Neural cell (in vitro differentiated cells): ENCODE data around the gene OLFML2B. TPM values are rescaled to one million over a fixed set of nuclear protein-coding genes. Genes with fewer than 3 reads are reported as not detected.

ENCODE experiments used
- H2AFZ ChIP-seq: fragments of 200-600, 300-800 bp; sonication (generic), shearing (Covaris generic); 2 replicates; pipeline ENCODE4 v1.6.0; 2014; ENCODE audit warnings: low read depth, mild to moderate bottlenecking, antibody characterized with exemption, low read length, moderate library complexity
- H3F3A ChIP-seq: fragments of 200-600 bp; shearing (Covaris generic); 2 replicates; pipeline ENCODE4 v1.6.1; 2016; ENCODE audit warnings: mild to moderate bottlenecking, moderate library complexity, mixed read lengths, antibody characterized with exemption, low read length; ENCODE audit not compliant: insufficient read depth, poor library complexity, severe bottlenecking
- H3K27ac ChIP-seq: fragments of 200-600, 300-800 bp; sonication (generic), shearing (Covaris generic); 2 replicates; pipeline ENCODE4 v1.5.1; 2014; ENCODE audit warnings: mild to moderate bottlenecking, low read length, moderate library complexity
- H3K27me3 ChIP-seq: fragments of 300-800, 200-600 bp; sonication (generic), shearing (Covaris generic); 2 replicates; pipeline ENCODE4 v1.6.0; 2014; ENCODE audit warnings: mild to moderate bottlenecking, low read depth, low read length, moderate library complexity; ENCODE audit not compliant: insufficient read depth
- H3K36me3 ChIP-seq: fragments of 300-800, 200-600 bp; sonication (generic), shearing (Covaris generic); 2 replicates; pipeline ENCODE4 v1.5.1; 2014; ENCODE audit warnings: mild to moderate bottlenecking, antibody characterized with exemption, low read length, moderate library complexity; ENCODE audit not compliant: insufficient read depth
- H3K4me2 ChIP-seq: fragments of 300-800, 200-600 bp; sonication (generic), shearing (Covaris generic); 2 replicates; pipeline ENCODE4 v1.6.0; 2014; ENCODE audit warnings: mild to moderate bottlenecking, low read length
- H3K4me3 ChIP-seq: fragments of 300-800, 200-600 bp; sonication (generic), shearing (Covaris generic); 2 replicates; pipeline ENCODE4 v1.5.1; 2014; ENCODE audit warnings: mild to moderate bottlenecking, low read length, moderate library complexity
- H3K79me2 ChIP-seq: fragments of 200-600 bp; shearing (Covaris generic); replicated peaks from 2 replicates; pipeline ENCODE4 v1.6.0; 2014; ENCODE audit warnings: mild to moderate bottlenecking, low read length, moderate library complexity; ENCODE audit not compliant: insufficient read depth
- H3K9ac ChIP-seq: fragments of 300-800, 200-600 bp; sonication (generic), shearing (Covaris generic); 2 replicates; pipeline ENCODE4 v1.6.1; 2016; ENCODE audit warnings: mild to moderate bottlenecking, low read length, mixed read lengths
- H3K9me2 ChIP-seq: fragments of 200-600 bp; shearing (Covaris generic); 2 replicates; pipeline ENCODE4 v1.6.1; 2016; ENCODE audit warnings: mild to moderate bottlenecking, low read length, mixed read lengths; ENCODE audit not compliant: insufficient read depth
- H3K9me3 ChIP-seq: fragments of 200-600, 300-800 bp; sonication (generic), shearing (Covaris generic); 2 replicates; pipeline ENCODE4 v1.6.1; 2016; ENCODE audit warnings: mild to moderate bottlenecking, mixed run types, low read length, moderate library complexity, mixed read lengths
- H4K20me1 ChIP-seq: fragments of 200-600 bp; shearing (Covaris generic); 2 replicates; pipeline ENCODE4 v1.6.1; 2016; ENCODE audit warnings: mild to moderate bottlenecking, mixed run types; ENCODE audit not compliant: insufficient read depth
- CTCF ChIP-seq: fragments of 450-650 bp; IDR thresholded peaks from 2 replicates; pipeline ENCODE4 v1.5.1; 2014; ENCODE audit warnings: antibody characterized with exemption, mild to moderate bottlenecking, moderate library complexity; ENCODE audit not compliant: poor library complexity, severe bottlenecking
- EP300 ChIP-seq: fragments of 450-650 bp; conservative IDR thresholded peaks from 2 replicates; pipeline ENCODE4 v1.6.1; 2014; ENCODE audit warnings: antibody characterized with exemption, mild to moderate bottlenecking, moderate library complexity; ENCODE audit not compliant: poor library complexity, severe bottlenecking
- EZH2 ChIP-seq: fragments of 200-600, 300-800 bp; shearing (Covaris generic), sonication (generic); IDR thresholded peaks from 2 replicates; pipeline ENCODE4 v1.6.1; 2014; ENCODE audit warnings: antibody characterized with exemption, low read length, borderline replicate concordance, mild to moderate bottlenecking; ENCODE audit not compliant: insufficient read depth, poor library complexity, severe bottlenecking
- MXI1 ChIP-seq: fragments of 450-650 bp; conservative IDR thresholded peaks from 2 replicates; pipeline ENCODE4 v1.6.1; 2014; ENCODE audit warnings: antibody characterized with exemption, mild to moderate bottlenecking; ENCODE audit not compliant: poor library complexity, severe bottlenecking
- POLR2AphosphoS5 ChIP-seq: IDR thresholded peaks from 2 replicates; pipeline ENCODE4 v1.6.1; 2012
- RAD21 ChIP-seq: fragments of 450-650 bp; conservative IDR thresholded peaks from 2 replicates; pipeline ENCODE4 v1.6.1; 2014; ENCODE audit warnings: antibody characterized with exemption, mild to moderate bottlenecking, moderate library complexity
- REST ChIP-seq: IDR thresholded peaks from 2 replicates; pipeline ENCODE4 v1.6.1; 2012; ENCODE audit warnings: borderline replicate concordance
- SMC3 ChIP-seq: fragments of 450-650 bp; conservative IDR thresholded peaks from 2 replicates; pipeline ENCODE4 v1.6.1; 2014; ENCODE audit warnings: antibody characterized with exemption, mild to moderate bottlenecking, moderate library complexity; ENCODE audit not compliant: poor library complexity
- polyA plus RNA-seq: library from polyadenylated mRNA; depleted of rRNA; stranded (reverse); fragments of >200 nt; gene quantifications from 2 replicates; pipeline ENCODE4 v1.2.3, GENCODE V29; 2014

Gene OLFML2B
- polyA plus RNA-seq, 1 donor from 2014 or later = 0.78 TPM

GRCh38 chr1:161946071-161946987, 77.3 kb downstream of the OLFML2B start:
- Histone ChIP-seq H3K27me3 (no peaks in the 10 kb centered on the region), H2AFZ (no peak overlapping the region), H3K27ac (no peak overlapping the region), H3K4me2 (no peak overlapping the region), H3K79me2 (no peaks in the 10 kb centered on the region), H3K9me2 (no peaks in the 10 kb centered on the region), H4K20me1 (no peaks in the 10 kb centered on the region), H3F3A (no peaks in the 10 kb centered on the region), H3K36me3 (no peaks in the 10 kb centered on the region), H3K9ac (no peak overlapping the region), H3K4me3 (no peak overlapping the region), H3K9me3 (no peaks in the 10 kb centered on the region)
- no peak for TF ChIP-seq RAD21

DNA sequence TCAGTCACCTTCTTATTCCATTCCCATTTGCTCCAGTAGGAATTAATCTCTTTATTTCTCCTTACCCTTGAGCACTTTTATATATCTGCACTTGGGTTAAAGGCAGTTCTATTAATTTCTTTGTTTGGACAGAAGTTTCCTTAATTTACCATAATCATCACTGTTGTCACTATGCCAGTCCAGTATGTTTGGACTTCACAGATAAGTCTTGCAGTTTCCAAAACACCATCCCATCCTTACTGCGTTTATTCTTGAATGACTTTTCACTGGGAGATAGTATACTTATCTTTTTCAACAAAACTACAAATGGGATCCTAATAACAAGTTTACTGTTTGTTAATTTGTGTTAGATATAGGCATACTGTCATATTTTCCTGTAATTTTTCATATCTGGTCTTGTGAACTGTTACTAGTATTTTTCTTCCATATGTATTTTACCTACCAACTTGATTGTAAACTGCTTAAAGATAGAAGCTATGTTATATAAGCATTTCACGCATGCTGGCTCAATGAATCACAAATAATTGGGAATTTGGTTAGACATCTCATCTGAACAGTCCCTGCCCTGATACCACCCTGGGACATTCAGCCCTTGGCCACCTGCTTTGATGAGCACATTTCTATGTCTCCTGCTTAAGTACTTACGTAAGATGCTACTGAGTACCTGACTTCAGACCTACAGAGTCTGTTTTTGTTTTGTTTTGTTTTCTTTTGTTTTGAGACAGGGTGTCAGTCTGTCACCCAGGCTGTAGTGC, 78.2 kb downstream of the OLFML2B start:
- no peaks in the 10 kb centered on the region for H3K36me3 ChIP-seq
- no peak overlapping the region for H3K4me2 ChIP-seq
- H3K9me2 ChIP-seq = no peaks in the 10 kb centered on the region
- H4K20me1 ChIP-seq = no peaks in the 10 kb centered on the region
- no peak overlapping the region for H3K4me3 ChIP-seq
- no peak overlapping the region for H3K27ac ChIP-seq
- no peaks in the 10 kb centered on the region for H3K27me3 ChIP-seq
- no peak overlapping the region for H2AFZ ChIP-seq
- no peak overlapping the region for H3K9ac ChIP-seq
- no peaks in the 10 kb centered on the region for H3K79me2 ChIP-seq
- no peaks in the 10 kb centered on the region for H3K9me3 ChIP-seq
- TF ChIP-seq EP300 (no peak), MXI1 (no peak), CTCF (no peak), REST (no peak), POLR2AphosphoS5 (no peak)
- no peaks in the 10 kb centered on the region for H3F3A ChIP-seq

GRCh38 chr1:161944381-161944780, 79.3 kb downstream of the OLFML2B start:
- H3K9me2 ChIP-seq = no peaks in the 10 kb centered on the region
- TF ChIP-seq EP300 (no peak), MXI1 (no peak), CTCF (no peak), EZH2 (no peak), REST (no peak), SMC3 (no peak)

More at GRCh38 chr1:161944381-161944780, 79.3 kb downstream of the OLFML2B start:
- Histone ChIP-seq H4K20me1 (no peaks in the 10 kb centered on the region), H3K4me2 (no peak overlapping the region), H3K9me3 (no peaks in the 10 kb centered on the region), H3K79me2 (no peaks in the 10 kb centered on the region), H3K9ac (no peak overlapping the region), H3K4me3 (no peak overlapping the region), H3K27ac (no peak overlapping the region), H3K27me3 (no peaks in the 10 kb centered on the region), H2AFZ (no peak overlapping the region), H3F3A (no peaks in the 10 kb centered on the region), H3K36me3 (no peaks in the 10 kb centered on the region)
